VCaP (cell line): ENCODE data around the gene TSPAN12.

Experiments
- H3K27ac ChIP-seq: fragments of 450-650 bp; 2 replicates; pipeline ENCODE4 v1.5.1; 2017
- TF ChIP-seq, protein P1 (sequence below): fragments of 450-650 bp; conservative IDR thresholded peaks from 2 replicates; pipeline ENCODE4 v1.5.1; 2017; ENCODE audit warnings: mild to moderate bottlenecking, moderate library complexity

TSPAN12 gene

DNA sequence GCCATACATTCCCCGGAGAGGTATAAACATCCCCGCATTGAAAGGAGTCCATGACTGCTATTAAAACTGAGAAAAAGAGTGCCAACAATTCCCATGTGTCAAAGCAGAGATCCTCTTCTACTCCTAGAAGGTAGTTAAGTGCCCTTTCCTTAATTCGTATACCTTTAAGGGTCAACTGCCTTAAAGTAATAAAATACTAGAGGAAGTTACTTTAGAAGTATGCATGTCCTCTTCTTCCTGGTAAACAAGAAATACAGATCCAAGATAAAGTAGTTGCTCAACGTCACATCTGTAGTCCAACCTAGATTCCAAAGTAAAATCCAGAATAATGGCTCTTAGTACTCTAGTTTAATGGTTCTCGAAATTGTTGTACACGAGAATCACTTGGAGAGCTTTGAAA, 1.5 kb upstream of the TSPAN12 start:
- TF ChIP-seq, protein P1, sequence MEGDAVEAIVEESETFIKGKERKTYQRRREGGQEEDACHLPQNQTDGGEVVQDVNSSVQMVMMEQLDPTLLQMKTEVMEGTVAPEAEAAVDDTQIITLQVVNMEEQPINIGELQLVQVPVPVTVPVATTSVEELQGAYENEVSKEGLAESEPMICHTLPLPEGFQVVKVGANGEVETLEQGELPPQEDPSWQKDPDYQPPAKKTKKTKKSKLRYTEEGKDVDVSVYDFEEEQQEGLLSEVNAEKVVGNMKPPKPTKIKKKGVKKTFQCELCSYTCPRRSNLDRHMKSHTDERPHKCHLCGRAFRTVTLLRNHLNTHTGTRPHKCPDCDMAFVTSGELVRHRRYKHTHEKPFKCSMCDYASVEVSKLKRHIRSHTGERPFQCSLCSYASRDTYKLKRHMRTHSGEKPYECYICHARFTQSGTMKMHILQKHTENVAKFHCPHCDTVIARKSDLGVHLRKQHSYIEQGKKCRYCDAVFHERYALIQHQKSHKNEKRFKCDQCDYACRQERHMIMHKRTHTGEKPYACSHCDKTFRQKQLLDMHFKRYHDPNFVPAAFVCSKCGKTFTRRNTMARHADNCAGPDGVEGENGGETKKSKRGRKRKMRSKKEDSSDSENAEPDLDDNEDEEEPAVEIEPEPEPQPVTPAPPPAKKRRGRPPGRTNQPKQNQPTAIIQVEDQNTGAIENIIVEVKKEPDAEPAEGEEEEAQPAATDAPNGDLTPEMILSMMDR, result no peak
- H3K27ac ChIP-seq, result no peak overlapping the region

DNA sequence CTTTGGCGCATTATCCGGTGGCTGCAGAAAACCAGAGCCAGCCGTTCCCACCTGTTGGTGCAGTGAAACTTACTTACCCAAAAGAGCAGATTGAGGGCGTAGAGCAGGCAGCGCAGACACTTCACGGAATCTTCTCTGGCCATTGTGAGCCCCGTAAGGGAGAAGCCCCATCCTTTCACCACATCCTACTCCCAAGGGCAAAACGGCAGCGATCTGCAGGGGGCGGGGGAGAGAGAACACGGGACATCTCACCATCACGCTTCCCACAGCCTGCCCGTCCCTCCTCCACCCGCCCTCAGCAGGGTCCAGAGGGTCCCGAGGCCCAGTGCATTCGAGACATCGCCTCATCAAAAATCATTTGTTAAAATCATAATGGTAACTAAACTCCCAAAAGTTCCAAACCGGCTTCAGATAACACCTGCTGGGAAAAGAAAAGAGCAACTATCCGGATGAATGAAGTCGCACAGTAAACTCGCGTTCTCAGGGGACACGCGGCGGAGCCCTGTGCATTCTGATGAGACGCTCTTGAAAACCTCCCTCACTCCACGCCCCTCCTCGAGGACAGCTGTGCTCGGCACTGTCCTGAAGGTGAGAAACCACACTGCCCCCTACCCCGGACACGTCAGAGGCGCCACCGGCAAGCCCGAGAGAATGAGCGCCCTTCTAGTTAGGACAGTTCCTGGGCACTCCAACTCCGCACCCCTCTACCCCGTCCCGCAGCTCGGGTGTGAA, 1.2 kb downstream of the TSPAN12 start:
- TF ChIP-seq, protein P1, result no peak
- peak overlapping the region; percentile 89 for H3K27ac ChIP-seq

DNA sequence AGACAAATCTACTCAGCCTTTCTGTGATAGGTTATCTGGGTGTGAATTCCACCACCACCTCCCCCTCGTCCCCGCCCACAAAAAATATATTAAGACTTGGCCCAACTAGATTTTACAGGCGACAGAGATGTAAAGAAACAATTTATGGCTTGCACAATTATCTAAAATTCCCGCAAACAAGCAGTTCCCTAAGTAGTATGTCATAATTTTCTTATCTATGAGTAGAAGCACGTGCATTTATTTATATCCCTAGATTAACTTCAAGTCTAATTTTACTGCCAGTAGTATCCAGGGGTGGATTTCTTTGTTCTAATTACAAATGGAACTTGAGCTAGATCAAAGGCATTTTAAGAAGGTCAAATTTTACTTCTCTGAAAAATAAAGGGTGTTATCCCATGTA, 1.7 kb downstream of the TSPAN12 start:
- H3K27ac ChIP-seq, result no peak overlapping the region
- TF ChIP-seq, protein P1, result no peak

DNA sequence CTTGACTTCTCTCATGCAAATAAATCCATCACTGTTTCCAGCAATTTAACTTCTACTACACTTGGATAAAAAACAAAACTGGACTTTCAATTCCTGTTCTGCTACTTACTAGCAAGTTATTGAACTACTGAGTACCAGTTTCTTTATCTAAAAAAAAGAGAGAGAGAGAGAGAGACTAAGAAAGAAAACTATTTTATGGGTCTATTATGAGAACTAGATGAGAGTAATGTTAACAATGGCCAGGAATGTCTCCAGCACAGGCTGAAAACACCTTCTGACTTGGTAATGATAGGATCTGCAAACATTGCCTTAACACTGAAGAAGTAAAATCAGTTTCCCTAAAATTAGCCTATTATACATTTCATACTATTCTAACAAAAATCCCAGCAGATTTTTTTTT, 5.2 kb downstream of the TSPAN12 start:
- peak overlapping the region; percentile 56 for H3K27ac ChIP-seq
- TF ChIP-seq, protein P1, result no peak

DNA sequence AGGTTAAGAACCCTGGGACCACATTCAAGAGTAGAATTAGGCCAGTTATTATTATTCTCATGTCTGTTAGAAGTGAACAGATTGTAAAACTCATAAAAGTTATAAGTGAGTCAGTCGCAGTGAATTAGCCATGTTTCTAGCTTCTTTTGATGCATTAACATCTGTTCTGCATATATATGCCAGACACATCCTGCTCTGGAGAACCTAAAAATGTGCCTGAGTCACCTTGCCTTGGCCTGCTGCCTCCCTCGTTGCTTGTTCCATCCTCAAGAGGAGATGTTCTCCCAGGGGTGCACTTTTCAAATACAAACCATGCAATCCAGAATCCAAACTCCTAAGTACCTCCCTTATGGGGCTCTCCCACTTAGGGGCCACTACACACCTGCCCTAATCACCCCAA, 14.8 kb downstream of the TSPAN12 start:
- H3K27ac ChIP-seq, result no peak overlapping the region
- TF ChIP-seq, protein P1, result no peak

DNA sequence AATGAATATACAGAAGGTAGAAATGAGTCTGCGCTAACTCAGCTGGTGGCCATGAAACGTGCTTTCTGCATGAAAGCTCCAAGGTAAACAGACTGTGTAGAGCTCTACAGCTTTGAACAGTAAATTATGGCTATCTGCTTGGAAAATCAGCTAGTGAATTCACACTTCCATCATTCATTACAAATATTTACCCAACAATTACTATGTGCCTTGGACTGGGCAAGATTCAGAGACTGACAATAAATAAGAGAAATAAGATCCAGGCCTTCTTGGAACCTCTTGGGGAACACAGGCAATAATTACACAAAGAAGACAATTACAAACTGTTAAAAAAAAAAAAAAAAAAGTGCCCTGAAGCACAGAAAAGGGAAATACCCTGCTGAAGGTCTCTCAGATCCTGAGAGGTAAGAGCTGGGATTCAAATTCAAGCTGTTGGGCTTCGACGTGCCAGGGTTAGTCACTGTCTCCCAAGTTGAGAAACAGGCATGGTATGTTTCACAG, 15.8 kb downstream of the TSPAN12 start:
- H3K27ac ChIP-seq, result no peak overlapping the region; the same call in 1 of the 2 replicates
- TF ChIP-seq, protein P1, result no peak

DNA sequence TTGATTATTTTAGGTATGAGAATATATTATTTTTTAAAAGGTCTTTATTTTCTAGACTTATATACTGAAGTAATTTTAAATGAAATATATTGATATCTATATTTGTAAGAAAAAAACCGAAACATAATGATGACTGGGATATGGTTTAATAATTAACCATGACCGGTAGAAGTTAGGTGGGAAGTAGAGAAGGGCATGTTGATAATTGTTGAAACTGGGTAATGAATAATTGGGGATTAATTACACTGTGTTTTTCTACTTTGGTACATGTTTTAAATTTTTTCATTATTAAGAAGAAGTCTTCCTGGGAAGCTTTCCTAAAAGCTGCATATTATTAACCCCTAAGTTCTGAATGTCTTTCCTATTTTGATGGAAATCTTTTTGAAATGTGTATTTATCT, 16.3 kb downstream of the TSPAN12 start:
- TF ChIP-seq, protein P1, result no peak
- no peak overlapping the region for H3K27ac ChIP-seq
